CD4-positive, alpha-beta T cell (primary cell): ENCODE results near the gene ADAMTS12. TPM values are rescaled to one million over a fixed set of nuclear protein-coding genes. Genes with fewer than 3 reads are reported as not detected.

Experiments
- ATAC-seq: fragments of 200-7000 bp; cut with Tn5 transposase; one replicate; pipeline ENCODE4 v1.10.0; 2022; ENCODE audit warnings: mild to moderate bottlenecking; ENCODE audit not compliant: poor library complexity
- CTCF ChIA-PET: fragments of 350-600 bp; sonication (Branson Sonifier 250); formaldehyde crosslinking; loops from one replicate; lab custom pipeline; 2021; ENCODE audit warnings: antibody characterized with exemption, inconsistent platforms; lab: Charles Lee
- POLR2A ChIA-PET: fragments of 350-600 bp; sonication (Branson Sonifier 250); formaldehyde crosslinking; loops from one replicate; lab custom pipeline; 2021; ENCODE audit warnings: antibody characterized with exemption, inconsistent platforms; lab: Charles Lee
- DNase-seq, 14 experiments: peaks; one replicate each; pipeline ENCODE4 v3.0.0-alpha.2; 2013 to 2020; ENCODE audit warnings: mixed read lengths in 2 of 14
- H3K27ac ChIP-seq, 2 donors: one replicate each; pipeline versions ENCODE4 v1.5.1 to v1.7.0; 2013; ENCODE audit warnings: low read length in 2 of 2, low read depth in 1 of 2, mild to moderate bottlenecking in 1 of 2
- H3K27me3 ChIP-seq, 2 experiments: 1 replicate in 1 of 2; 2 replicates in 1 of 2; pipeline versions ENCODE4 v1.6.1 to v1.7.0; 2013; ENCODE audit warnings: low read length in 2 of 2, control low read depth in 1 of 2, mild to moderate bottlenecking in 1 of 2, moderate library complexity in 1 of 2; ENCODE audit not compliant: insufficient read depth in 2 of 2, control insufficient read depth in 1 of 2
- H3K36me3 ChIP-seq: one replicate; pipeline ENCODE4 v1.6.1; 2013; ENCODE audit warnings: low read length, control low read depth; ENCODE audit not compliant: insufficient read depth
- H3K4me1 ChIP-seq: one replicate; pipeline ENCODE4 v1.6.1; 2013; ENCODE audit warnings: low read length, control low read depth; ENCODE audit not compliant: insufficient read depth
- H3K4me3 ChIP-seq: one replicate; pipeline ENCODE4 v1.5.1; 2013; ENCODE audit warnings: mild to moderate bottlenecking, low read length, moderate library complexity
- H3K9me3 ChIP-seq, 2 experiments: 1 replicate in 1 of 2; 2 replicates in 1 of 2; pipeline versions ENCODE4 v1.6.1 to v1.7.0; 2013; ENCODE audit warnings: low read length in 2 of 2, mild to moderate bottlenecking in 2 of 2, control low read depth in 1 of 2, moderate library complexity in 1 of 2; ENCODE audit not compliant: control insufficient read depth in 1 of 2, insufficient read depth in 1 of 2
- H3K27ac Mint-ChIP-seq: one replicate; pipeline ENCODE4 v1.8.0; 2020; ENCODE audit warnings: mixed read lengths
- H3K27me3 Mint-ChIP-seq: one replicate; pipeline ENCODE4 v1.8.0; 2021; ENCODE audit warnings: mixed read lengths
- H3K36me3 Mint-ChIP-seq: one replicate; pipeline ENCODE4 v1.8.0; 2021; ENCODE audit warnings: low read depth, mixed read lengths
- H3K4me1 Mint-ChIP-seq: one replicate; pipeline ENCODE4 v1.8.0; 2021; ENCODE audit warnings: low read depth, mixed read lengths
- H3K4me3 Mint-ChIP-seq: one replicate; pipeline ENCODE4 v1.8.0; 2020; ENCODE audit warnings: mild to moderate bottlenecking, mixed read lengths
- H3K9me3 Mint-ChIP-seq: one replicate; pipeline ENCODE4 v1.8.0; 2020; ENCODE audit warnings: mixed read lengths
- intact Hi-C, 2 experiments: fragments of 100-400 bp; cut with DNase I in 1 of 2; cut with micrococcal nuclease in 1 of 2; formaldehyde crosslinking; loops; one replicate each; pipeline versions ENCODE4 v1.15.1 to v1.9.0; 2023 to 2025; cut with DNase I, micrococcal nuclease
- total RNA-seq, 174 experiments: library from RNA in 2 of 174; stranded (reverse) in 2 of 174; gene quantifications; one replicate each; pipeline ENCODE4 v1.2.3 and lab custom pipeline; 2021 to 2026
- TF ChIP-seq, protein P1 (sequence below): fragments of 200-600 bp; IDR thresholded peaks from one replicate; pipeline ENCODE4 v1.8.0; 2022; ENCODE audit warnings: antibody characterized with exemption, mild to moderate bottlenecking

ADAMTS12 gene
- total RNA-seq, 2 experiments from 2014 or later: 0.06 TPM; not detected in 1

DNA sequence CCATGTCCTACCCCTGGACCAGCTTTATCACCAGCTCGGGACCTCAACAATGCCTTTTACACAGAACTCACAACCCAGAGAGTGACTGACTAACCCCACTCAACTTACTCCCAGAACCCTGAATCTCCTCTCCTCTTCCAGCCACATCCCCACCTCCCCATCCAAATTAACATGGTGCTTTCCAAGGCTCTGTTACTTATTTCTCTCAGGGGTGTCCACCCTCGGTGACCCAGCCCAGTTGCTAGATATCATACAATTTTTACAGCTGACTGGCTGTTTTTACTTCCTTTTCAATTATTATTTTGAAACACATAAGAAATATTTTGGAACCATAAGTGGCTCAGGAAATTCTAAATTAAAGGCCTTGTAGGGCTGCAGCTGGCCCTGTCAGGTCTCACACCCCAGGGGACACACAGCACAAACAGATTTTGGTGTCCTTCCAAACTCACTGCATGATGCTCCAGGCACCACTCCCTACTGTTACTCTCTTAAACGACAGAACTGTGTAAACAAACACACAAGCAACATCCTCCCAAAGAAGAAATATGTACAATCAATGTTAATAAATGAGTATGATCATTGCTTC, 180.6 kb downstream of the ADAMTS12 start:
- Histone ChIP-seq H3K9me3 (no peaks in the 10 kb centered on the region), H3K36me3 (no peaks in the 10 kb centered on the region), H3K4me3 (no peak overlapping the region), H3K27me3 (no peaks in the 10 kb centered on the region), H3K27ac (no peak overlapping the region), H3K4me1 (no peaks in the 10 kb centered on the region)
- no peak for DNase-seq
- POLR2A ChIA-PET: no interaction called here
- peaks cover 18% of the 10 kb centered on the region for H3K9me3 Mint-ChIP-seq
- H3K27ac Mint-ChIP-seq: no peak overlapping the region
- ATAC-seq: no peak
- no peaks in the 10 kb centered on the region for H3K36me3 Mint-ChIP-seq
- no peak overlapping the region for H3K4me3 Mint-ChIP-seq
- TF ChIP-seq, protein P1, sequence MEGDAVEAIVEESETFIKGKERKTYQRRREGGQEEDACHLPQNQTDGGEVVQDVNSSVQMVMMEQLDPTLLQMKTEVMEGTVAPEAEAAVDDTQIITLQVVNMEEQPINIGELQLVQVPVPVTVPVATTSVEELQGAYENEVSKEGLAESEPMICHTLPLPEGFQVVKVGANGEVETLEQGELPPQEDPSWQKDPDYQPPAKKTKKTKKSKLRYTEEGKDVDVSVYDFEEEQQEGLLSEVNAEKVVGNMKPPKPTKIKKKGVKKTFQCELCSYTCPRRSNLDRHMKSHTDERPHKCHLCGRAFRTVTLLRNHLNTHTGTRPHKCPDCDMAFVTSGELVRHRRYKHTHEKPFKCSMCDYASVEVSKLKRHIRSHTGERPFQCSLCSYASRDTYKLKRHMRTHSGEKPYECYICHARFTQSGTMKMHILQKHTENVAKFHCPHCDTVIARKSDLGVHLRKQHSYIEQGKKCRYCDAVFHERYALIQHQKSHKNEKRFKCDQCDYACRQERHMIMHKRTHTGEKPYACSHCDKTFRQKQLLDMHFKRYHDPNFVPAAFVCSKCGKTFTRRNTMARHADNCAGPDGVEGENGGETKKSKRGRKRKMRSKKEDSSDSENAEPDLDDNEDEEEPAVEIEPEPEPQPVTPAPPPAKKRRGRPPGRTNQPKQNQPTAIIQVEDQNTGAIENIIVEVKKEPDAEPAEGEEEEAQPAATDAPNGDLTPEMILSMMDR: no peak
- no peaks in the 10 kb centered on the region for H3K4me1 Mint-ChIP-seq
- H3K27me3 Mint-ChIP-seq: no peaks in the 10 kb centered on the region
- intact Hi-C loops: no loop called here
- CTCF ChIA-PET: no interaction called here

- H3K9me3 ChIP-seq: peaks cover 0 to 4% of the 10 kb centered on the region in 2 experiments
- H3K27me3 ChIP-seq: no peaks in the 10 kb centered on the region
- H3K4me1 ChIP-seq: no peaks in the 10 kb centered on the region
- DNase-seq: no peak
- H3K27ac ChIP-seq: no peak overlapping the region
- H3K9me3 Mint-ChIP-seq: peaks cover 16% of the 10 kb centered on the region
- TF ChIP-seq, protein P1: no peak
- no peak overlapping the region for H3K27ac Mint-ChIP-seq
- no peak overlapping the region for H3K4me3 Mint-ChIP-seq
- H3K36me3 ChIP-seq: no peaks in the 10 kb centered on the region
- ChIA-PET CTCF (no interaction called here), POLR2A (no interaction called here)
- intact Hi-C loops: no loop called here
- H3K4me1 Mint-ChIP-seq: no peaks in the 10 kb centered on the region
- no peak overlapping the region for H3K4me3 ChIP-seq
- H3K27me3 Mint-ChIP-seq: no peaks in the 10 kb centered on the region
- H3K36me3 Mint-ChIP-seq: no peaks in the 10 kb centered on the region
- ATAC-seq: no peak
These were observed 188.9 kb downstream of the ADAMTS12 start for GRCh38 chr5:33702867-33703266.

DNA sequence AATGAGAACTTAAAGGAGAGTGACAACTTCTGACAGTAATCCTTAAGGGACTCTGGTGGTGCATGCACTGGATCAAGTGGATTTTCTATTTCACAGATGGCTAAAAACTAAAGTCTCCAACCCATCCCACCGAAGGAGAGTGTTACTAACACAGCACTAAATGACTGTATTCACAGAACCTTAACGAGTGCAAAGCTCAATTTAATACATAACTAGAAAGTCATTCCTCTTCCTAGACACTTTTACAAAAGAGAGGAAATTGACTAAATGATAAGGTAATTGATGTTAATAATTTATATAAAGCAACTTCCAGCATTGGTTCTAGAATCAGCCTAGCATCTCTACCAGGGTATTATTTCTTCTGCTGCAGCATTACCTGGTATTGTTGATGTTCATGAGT, 189.8 kb downstream of the ADAMTS12 start:
- H3K4me1 ChIP-seq: no peaks in the 10 kb centered on the region
- ATAC-seq: no peak
- no peak overlapping the region for H3K27ac ChIP-seq

More for the DNA sequence above, 189.8 kb downstream of the ADAMTS12 start:
- Mint-ChIP-seq H3K36me3 (no peaks in the 10 kb centered on the region), H3K27ac (no peak overlapping the region), H3K27me3 (no peaks in the 10 kb centered on the region), H3K9me3 (peaks cover 14% of the 10 kb centered on the region), H3K4me3 (no peak overlapping the region), H3K4me1 (no peaks in the 10 kb centered on the region)
- Histone ChIP-seq H3K4me3 (no peak overlapping the region), H3K27me3 (no peaks in the 10 kb centered on the region), H3K9me3 (peaks cover 0 to 4% of the 10 kb centered on the region in 2 experiments), H3K36me3 (no peaks in the 10 kb centered on the region)
- DNase-seq: no peak
- intact Hi-C loops: no loop called here
- CTCF ChIA-PET: no interaction called here
- TF ChIP-seq, protein P1: no peak
- POLR2A ChIA-PET: no interaction called here
